HepG2 (cell line): ENCODE results near the gene ASB8. TPM values are rescaled to one million over a fixed set of nuclear protein-coding genes. Genes with fewer than 3 reads are reported as not detected.

Experiments
- ATAC-seq: fragments of 200-7000 bp; cut with Tn5 transposase; 3 replicates; pipeline ENCODE4 v1.9.1; 2020; ENCODE audit warnings: mild to moderate bottlenecking, moderate library complexity
- BruUV-seq: library from RNA; stranded (reverse); fragments of 400-500 nt; replicated peaks from 2 replicates; lab custom pipeline; 2021; lab: Mats Ljungman, UMichigan
- CTCF ChIA-PET: fragments of 300-600 bp; formaldehyde crosslinking; extraction: SDS; loops from one replicate; lab custom pipeline; 2021; ENCODE audit warnings: low total read pairs, inconsistent platforms, low intra/inter-chr PET ratio; lab: Yijun Ruan, JAX
- POLR2A ChIA-PET: fragments of 350-600 bp; sonication (Branson Sonifier 250); formaldehyde crosslinking; loops from one replicate; lab custom pipeline; 2020; ENCODE audit warnings: antibody characterized with exemption, inconsistent platforms; lab: Yijun Ruan, JAX
- DNase-seq: peaks from one replicate; pipeline ENCODE4 v3.0.0-alpha.2; 2015; ENCODE audit warnings: low spot score
- FAIRE-seq: peaks from 3 replicates; lab custom pipeline; 2011; peaks lifted over from hg19 to GRCh38; lab: Jason Lieb, UNC
- H2AFZ ChIP-seq: one replicate; pipeline ENCODE4 v1.6.1; 2011; ENCODE audit warnings: low read length, inconsistent platforms
- H3K27ac ChIP-seq: fragments of 300-600 bp; 3 replicates; pipeline ENCODE4 v1.8.0; 2011; ENCODE audit warnings: mixed run types, mild to moderate bottlenecking, mixed read lengths, low read length, inconsistent platforms; ENCODE audit not compliant: insufficient read depth; ENCODE audit errors: extremely low read length
- H3K27me3 ChIP-seq, 2 experiments: fragments of 200-600 bp in 1 of 2; 2 replicates in 1 of 2; 3 replicates in 1 of 2; pipeline versions ENCODE4 v1.6.0 to v1.8.0; 2011; ENCODE audit warnings: low read length in 2 of 2, mild to moderate bottlenecking in 2 of 2, moderate library complexity in 2 of 2, inconsistent platforms in 1 of 2; ENCODE audit not compliant: insufficient read depth in 2 of 2, control insufficient read depth in 1 of 2
- H3K36me3 ChIP-seq, 2 experiments: fragments of 200-600 bp in 1 of 2; replicated peaks in 1 of 2; 2 replicates in 1 of 2; 3 replicates in 1 of 2; pipeline versions ENCODE4 v1.5.1 to v1.8.0; 2011; ENCODE audit warnings: low read length in 2 of 2, inconsistent platforms in 1 of 2; ENCODE audit not compliant: insufficient read depth in 2 of 2, control insufficient read depth in 1 of 2
- H3K4me1 ChIP-seq: 2 replicates; pipeline ENCODE4 v1.5.1; 2012; ENCODE audit warnings: low read length, inconsistent platforms; ENCODE audit not compliant: insufficient read depth
- H3K4me2 ChIP-seq: 2 replicates; pipeline ENCODE4 v1.6.0; 2011; ENCODE audit warnings: low read depth, low read length, inconsistent platforms
- H3K4me3 ChIP-seq, 3 experiments: fragments of 200-600 bp in 1 of 3; sonication (generic), shearing (Covaris generic) in 1 of 3; replicated peaks in 1 of 3; 2 replicates each; pipeline ENCODE4 v1.5.1; 2011 to 2016; ENCODE audit warnings: low read length in 3 of 3, inconsistent platforms in 2 of 3, low read depth in 2 of 3, mild to moderate bottlenecking in 2 of 3, control low read depth in 1 of 3, mixed read lengths in 1 of 3; ENCODE audit not compliant: insufficient read depth in 1 of 3
- H3K79me2 ChIP-seq: one replicate; pipeline ENCODE4 v1.6.1; 2011; ENCODE audit warnings: low read length, inconsistent platforms; ENCODE audit not compliant: insufficient read depth
- H3K9ac ChIP-seq: 2 replicates; pipeline ENCODE4 v1.6.0; 2011; ENCODE audit warnings: mild to moderate bottlenecking, low read depth, low read length, inconsistent platforms; ENCODE audit not compliant: insufficient read depth
- H3K9me3 ChIP-seq: 2 replicates; pipeline ENCODE4 v1.5.1; 2012; ENCODE audit warnings: mild to moderate bottlenecking, low read length
- H4K20me1 ChIP-seq: 2 replicates; pipeline ENCODE4 v1.6.0; 2011; ENCODE audit warnings: inconsistent platforms, mild to moderate bottlenecking, low read length, moderate library complexity; ENCODE audit not compliant: insufficient read depth
- CEBPB ChIP-seq: IDR thresholded peaks from 2 replicates; pipeline ENCODE4 v1.6.1; 2011; ENCODE audit warnings: low read depth, low read length, improper control_type of control experiment, borderline replicate concordance
- MED1 ChIP-seq: sonication (generic); formaldehyde crosslinking; IDR thresholded peaks from 2 replicates; pipeline ENCODE4 v1.4.0; 2020; ENCODE audit warnings: missing genetic modification reagents
- NFE2 ChIP-seq: sonication (generic); formaldehyde crosslinking; IDR thresholded peaks from 2 replicates; pipeline ENCODE4 v1.4.0; 2020; ENCODE audit warnings: missing genetic modification reagents
- ZNF547 ChIP-seq: sonication (generic); formaldehyde crosslinking; IDR thresholded peaks from 2 replicates; pipeline ENCODE4 v1.5.1; 2020; ENCODE audit warnings: mild to moderate bottlenecking, missing genetic modification reagents
- ZNF841 ChIP-seq: sonication (generic); formaldehyde crosslinking; IDR thresholded peaks from 2 replicates; pipeline ENCODE4 v1.8.1; 2023; ENCODE audit warnings: missing genetic modification reagents, borderline replicate concordance
- WGBS: methylation state at CpG from one replicate; pipeline ENCODE4 v1.1.6; 2017; ENCODE audit warnings: low lambda C conversion rate; 5-methylcytosine and 5-hydroxymethylcytosine counted together
- in situ Hi-C: cut with HindIII; loops from 2 replicates; pipeline ENCODE4 v1.10.0; 2017; ENCODE audit warnings: low pct_unique_long_range_greater_than_20kb; ENCODE audit not compliant: extremely low pct_ligation_motif_present
- intact Hi-C: fragments of 100-400 bp; cut with micrococcal nuclease; formaldehyde crosslinking; loops from one replicate; pipeline ENCODE4 v1.10.0; 2022; ENCODE audit not compliant: unreplicated experiment
- polyA plus RNA-seq, 8 experiments: library from polyadenylated mRNA; depleted of rRNA in 3 of 8; stranded (reverse) in 7 of 8; unstranded in 1 of 8; fragments of >200 nt; fragmentation: Illumina TruSeq in 4 of 8; extraction: Trizol in 4 of 8; gene quantifications; 2 replicates each; pipeline versions ENCODE4 v1.2.1 to v1.2.3, GENCODE V29; 2011 to 2016; ENCODE audit warnings: low read depth in 4 of 8, missing spikeins in 1 of 8, mixed read lengths in 1 of 8; ENCODE audit not compliant: insufficient read depth in 1 of 8
- total RNA-seq, 5 experiments: library from RNA; depleted of rRNA; stranded (reverse); fragments of >200 nt; fragmentation: Illumina TruSeq; extraction: Trizol; gene quantifications; 2 replicates each; pipeline ENCODE4 v1.2.3, GENCODE V29; 2016; ENCODE audit warnings: low read depth in 1 of 5
- TF ChIP-seq, protein P1 (sequence below): sonication (generic); formaldehyde crosslinking; IDR thresholded peaks from 2 replicates; pipeline ENCODE4 v1.5.0; 2020; ENCODE audit warnings: missing genetic modification reagents, mild to moderate bottlenecking, borderline replicate concordance
- TF ChIP-seq, protein P2 (sequence below): sonication (generic); formaldehyde crosslinking; IDR thresholded peaks from 2 replicates; pipeline ENCODE4 v1.4.0; 2020; ENCODE audit warnings: missing genetic modification reagents

Gene ASB8
- total and polyA plus RNA-seq, 2 of the 13 experiments (the other 11 are each of a cell fraction or from before 2014, with no cell fraction given), result 14.0 to 15.5 TPM

DNA sequence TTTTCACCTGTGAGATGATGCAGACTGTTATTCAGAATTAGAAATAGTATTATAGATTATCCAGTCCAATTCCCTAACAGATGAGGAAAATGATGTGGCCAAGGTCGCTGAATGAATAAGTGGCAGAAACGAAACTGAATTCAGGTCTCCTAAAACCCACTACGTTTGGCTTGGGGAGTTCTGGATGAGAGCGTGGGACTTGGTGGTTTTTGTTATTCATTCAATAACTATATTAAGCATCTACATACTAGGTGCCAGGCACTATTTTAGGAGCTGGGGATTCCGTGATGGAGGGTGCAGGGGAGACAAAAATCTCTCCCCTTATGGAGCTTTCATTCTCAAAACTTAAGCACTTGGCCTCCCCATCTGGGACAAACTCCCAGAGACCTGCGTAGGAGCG is 25.3 kb upstream of the ASB8 start:
- H3K27ac ChIP-seq, result no peak overlapping the region
- H3K79me2 ChIP-seq, result no peaks in the 10 kb centered on the region
- no peak overlapping the region for H3K4me3 ChIP-seq
- BruUV-seq, result no TSS peak
- H3K36me3 ChIP-seq, result no peaks in the 10 kb centered on the region
- no peak for FAIRE-seq
- in situ Hi-C loops (no loop called here), intact Hi-C loops (loop anchor here (10.0 kb wide), 1 partner anchor 432 kb away; no protein-coding TSS in a partner anchor)
- 0 out of 2 replicates have a peak, but pooled peaks cover 7% of the 10 kb centered on the region for H3K4me1 ChIP-seq
- H3K9me3 ChIP-seq, result no peaks in the 10 kb centered on the region
- no peak overlapping the region for H3K9ac ChIP-seq
- DNase-seq, result no peak
- WGBS, result 18% methylated on average over 7 of the region's 7 CpGs
- H3K4me2 ChIP-seq, result peak overlapping the region; percentile 53
- CTCF ChIA-PET, result no interaction called here
- H4K20me1 ChIP-seq, result no peaks in the 10 kb centered on the region
- peaks cover 2 to 63% of the 10 kb centered on the region in 2 experiments; a peak in 4 of 5 replicates for H3K27me3 ChIP-seq
- no peak overlapping the region for H2AFZ ChIP-seq
- TF ChIP-seq, protein P1, sequence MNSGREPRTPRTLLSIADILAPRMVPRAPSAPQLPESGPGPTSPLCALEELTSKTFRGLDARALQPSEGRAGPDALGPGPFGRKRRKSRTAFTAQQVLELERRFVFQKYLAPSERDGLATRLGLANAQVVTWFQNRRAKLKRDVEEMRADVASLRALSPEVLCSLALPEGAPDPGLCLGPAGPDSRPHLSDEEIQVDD (CRISPR knock-in tag), result no peak
- TF ChIP-seq CEBPB, result no peak
- TF ChIP-seq NFE2 (CRISPR knock-in tag), result no peak
- TF ChIP-seq MED1 (CRISPR knock-in tag), result no peak
- TF ChIP-seq, protein P2, sequence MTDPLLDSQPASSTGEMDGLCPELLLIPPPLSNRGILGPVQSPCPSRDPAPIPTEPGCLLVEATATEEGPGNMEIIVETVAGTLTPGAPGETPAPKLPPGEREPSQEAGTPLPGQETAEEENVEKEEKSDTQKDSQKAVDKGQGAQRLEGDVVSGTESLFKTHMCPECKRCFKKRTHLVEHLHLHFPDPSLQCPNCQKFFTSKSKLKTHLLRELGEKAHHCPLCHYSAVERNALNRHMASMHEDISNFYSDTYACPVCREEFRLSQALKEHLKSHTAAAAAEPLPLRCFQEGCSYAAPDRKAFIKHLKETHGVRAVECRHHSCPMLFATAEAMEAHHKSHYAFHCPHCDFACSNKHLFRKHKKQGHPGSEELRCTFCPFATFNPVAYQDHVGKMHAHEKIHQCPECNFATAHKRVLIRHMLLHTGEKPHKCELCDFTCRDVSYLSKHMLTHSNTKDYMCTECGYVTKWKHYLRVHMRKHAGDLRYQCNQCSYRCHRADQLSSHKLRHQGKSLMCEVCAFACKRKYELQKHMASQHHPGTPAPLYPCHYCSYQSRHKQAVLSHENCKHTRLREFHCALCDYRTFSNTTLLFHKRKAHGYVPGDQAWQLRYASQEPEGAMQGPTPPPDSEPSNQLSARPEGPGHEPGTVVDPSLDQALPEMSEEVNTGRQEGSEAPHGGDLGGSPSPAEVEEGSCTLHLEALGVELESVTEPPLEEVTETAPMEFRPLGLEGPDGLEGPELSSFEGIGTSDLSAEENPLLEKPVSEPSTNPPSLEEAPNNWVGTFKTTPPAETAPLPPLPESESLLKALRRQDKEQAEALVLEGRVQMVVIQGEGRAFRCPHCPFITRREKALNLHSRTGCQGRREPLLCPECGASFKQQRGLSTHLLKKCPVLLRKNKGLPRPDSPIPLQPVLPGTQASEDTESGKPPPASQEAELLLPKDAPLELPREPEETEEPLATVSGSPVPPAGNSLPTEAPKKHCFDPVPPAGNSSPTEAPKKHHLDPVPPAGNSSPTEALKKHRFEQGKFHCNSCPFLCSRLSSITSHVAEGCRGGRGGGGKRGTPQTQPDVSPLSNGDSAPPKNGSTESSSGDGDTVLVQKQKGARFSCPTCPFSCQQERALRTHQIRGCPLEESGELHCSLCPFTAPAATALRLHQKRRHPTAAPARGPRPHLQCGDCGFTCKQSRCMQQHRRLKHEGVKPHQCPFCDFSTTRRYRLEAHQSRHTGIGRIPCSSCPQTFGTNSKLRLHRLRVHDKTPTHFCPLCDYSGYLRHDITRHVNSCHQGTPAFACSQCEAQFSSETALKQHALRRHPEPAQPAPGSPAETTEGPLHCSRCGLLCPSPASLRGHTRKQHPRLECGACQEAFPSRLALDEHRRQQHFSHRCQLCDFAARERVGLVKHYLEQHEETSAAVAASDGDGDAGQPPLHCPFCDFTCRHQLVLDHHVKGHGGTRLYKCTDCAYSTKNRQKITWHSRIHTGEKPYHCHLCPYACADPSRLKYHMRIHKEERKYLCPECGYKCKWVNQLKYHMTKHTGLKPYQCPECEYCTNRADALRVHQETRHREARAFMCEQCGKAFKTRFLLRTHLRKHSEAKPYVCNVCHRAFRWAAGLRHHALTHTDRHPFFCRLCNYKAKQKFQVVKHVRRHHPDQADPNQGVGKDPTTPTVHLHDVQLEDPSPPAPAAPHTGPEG (CRISPR knock-in tag), result no peak
- no peak for TF ChIP-seq ZNF547 (CRISPR knock-in tag)
- TF ChIP-seq ZNF841 (CRISPR knock-in tag), result no peak
- no peak for ATAC-seq
- POLR2A ChIA-PET, result no interaction called here
